Upper lobe of left lung (tissue), 4 donors: ENCODE data around the gene CCDC85B.

Experiments
- CTCF ChIP-seq, 6 experiments: fragments of 450-650 bp in 4 of 6; fragments of 200-600 bp in 2 of 6; sonication (generic) in 2 of 6; IDR thresholded peaks; one replicate each; pipeline ENCODE4 v1.5.1; 2016 to 2019; ENCODE audit warnings: antibody characterized with exemption in 6 of 6
- EP300 ChIP-seq, 4 donors: sonication (generic); formaldehyde crosslinking; IDR thresholded peaks; one replicate each; pipeline ENCODE4 v1.5.1; 2017; ENCODE audit warnings: antibody characterized with exemption in 4 of 4, control low read depth in 2 of 4
- POLR2A ChIP-seq, 4 donors: fragments of 450-650 bp; IDR thresholded peaks; one replicate each; pipeline ENCODE4 v1.5.1; 2016 to 2017; ENCODE audit warnings: antibody characterized with exemption in 4 of 4, mild to moderate bottlenecking in 2 of 4
- POLR2AphosphoS5 ChIP-seq, 2 donors: sonication (generic); formaldehyde crosslinking; IDR thresholded peaks; one replicate each; pipeline ENCODE4 v1.5.1; 2017; ENCODE audit warnings: antibody characterized with exemption in 2 of 2

- TF ChIP-seq CTCF (IDR thresholded peaks at IDR 0.05) (no peak), POLR2AphosphoS5 (IDR thresholded peaks at IDR 0.05) (no peak), POLR2A (IDR thresholded peaks at IDR 0.05) (no peak), EP300 (IDR thresholded peaks at IDR 0.05) (no peak)
Measured at GRCh38 chr11:65912845-65913244, 22.4 kb downstream of the CCDC85B start.
